Measurements from ENCODE around the gene TUNAR. TPM values are rescaled to one million over a fixed set of nuclear protein-coding genes. Genes with fewer than 3 reads are reported as not detected.

The TUNAR gene
- total and polyA plus RNA-seq, 10 donors = 0.03 to 0.69 (median 0.35) TPM; not detected in 5

- Histone ChIP-seq H3K4me3 (no peak overlapping the region), H3K9me3 (no peaks in the 10 kb centered on the region), H3K4me1 (no peaks in the 10 kb centered on the region), H3K27me3 (replicated peaks in 1 of 7) (peaks cover 0 to 24% (median 0%) of the 10 kb centered on the region in 7 donors), H3K36me3 (no peaks in the 10 kb centered on the region), H3K27ac (no peak overlapping the region)
- intact Hi-C loops (cut with DNase I; ENCODE audit: low total_unique reads) = no loop called here
- 74 to 80% (median 78%) methylated on average over 5 of the region's 5 CpGs for WGBS, 5 donors
- no peak for DNase-seq
- TF ChIP-seq POLR2A (IDR thresholded peaks at IDR 0.05) (no peak), POLR2AphosphoS5 (IDR thresholded peaks at IDR 0.05) (no peak), CTCF (IDR thresholded peaks at IDR 0.05 in 8 of 11, conservative IDR thresholded peaks at IDR 0.05 in 3 of 11) (no peak)
These were observed 80.2 kb downstream of the TUNAR start for GRCh38 chr14:95956601-95957460.

GRCh38 chr14:95958105-95958504 lies 81.5 kb downstream of the TUNAR start:
- no peak overlapping the region for H3K27ac ChIP-seq
- H3K9me3 ChIP-seq = no peaks in the 10 kb centered on the region
- peaks cover 0 to 20% (median 0%) of the 10 kb centered on the region in 7 donors for H3K27me3 ChIP-seq (replicated peaks in 1 of 7)
- no peaks in the 10 kb centered on the region for H3K4me1 ChIP-seq
- H3K4me3 ChIP-seq = no peak overlapping the region
- WGBS, 5 donors = 15 to 25% (median 16%) methylated on average over 3 of the region's 3 CpGs
- no peak for DNase-seq
- H3K36me3 ChIP-seq = no peaks in the 10 kb centered on the region
- TF ChIP-seq CTCF (IDR thresholded peaks at IDR 0.05 in 8 of 11, conservative IDR thresholded peaks at IDR 0.05 in 3 of 11) (no peak), POLR2AphosphoS5 (IDR thresholded peaks at IDR 0.05) (no peak), POLR2A (IDR thresholded peaks at IDR 0.05) (no peak)
- intact Hi-C loops (cut with DNase I; ENCODE audit: low total_unique reads) = no loop called here

- no peak for DNase-seq
- WGBS, 5 donors = 10 to 26% (median 24%) methylated on average over 1 of the region's 1 CpG
These were observed 82.7 kb downstream of the TUNAR start for GRCh38 chr14:95959317-95959716.

More at GRCh38 chr14:95959317-95959716, 82.7 kb downstream of the TUNAR start:
- no peaks in the 10 kb centered on the region for H3K4me1 ChIP-seq
- no peak overlapping the region for H3K27ac ChIP-seq
- intact Hi-C loops (cut with DNase I; ENCODE audit: low total_unique reads) = no loop called here
- TF ChIP-seq CTCF (IDR thresholded peaks at IDR 0.05 in 8 of 11, conservative IDR thresholded peaks at IDR 0.05 in 3 of 11) (no peak), POLR2A (IDR thresholded peaks at IDR 0.05) (no peak), POLR2AphosphoS5 (IDR thresholded peaks at IDR 0.05) (no peak)
- no peak overlapping the region for H3K4me3 ChIP-seq
- no peaks in the 10 kb centered on the region for H3K36me3 ChIP-seq
- no peaks in the 10 kb centered on the region for H3K9me3 ChIP-seq
- H3K27me3 ChIP-seq (replicated peaks in 1 of 7) = peaks cover 0 to 11% (median 0%) of the 10 kb centered on the region in 7 donors

All from spleen (tissue), 11 donors.